ACC112 (cell line): ENCODE results near the gene RUNX3.

ENCODE experiments used
- H2AFZ ChIP-seq: fragments of 200-600 bp; sonication (generic); one replicate; pipeline ENCODE4 v1.6.0; 2017; ENCODE audit warnings: antibody characterized with exemption, low read length; ENCODE audit not compliant: unreplicated experiment
- H3K27ac ChIP-seq: fragments of 200-600 bp; sonication (generic); 2 replicates; pipeline ENCODE4 v1.5.1; 2014; ENCODE audit warnings: low read depth, mild to moderate bottlenecking, antibody characterized with exemption, low read length, moderate library complexity
- H3K27me3 ChIP-seq: fragments of 200-600 bp; sonication (generic); 2 replicates; pipeline ENCODE4 v1.6.1; 2014; ENCODE audit warnings: mild to moderate bottlenecking, antibody characterized with exemption, low read length, moderate library complexity, mixed read lengths; ENCODE audit not compliant: insufficient read depth
- H3K36me3 ChIP-seq: fragments of 200-600 bp; sonication (generic); 2 replicates; pipeline ENCODE4 v1.6.1; 2016; ENCODE audit warnings: mild to moderate bottlenecking, antibody characterized with exemption, low read length, moderate library complexity, mixed read lengths; ENCODE audit not compliant: insufficient read depth
- H3K4me1 ChIP-seq: fragments of 200-600 bp; sonication (generic); one replicate; pipeline ENCODE4 v1.6.1; 2016; ENCODE audit warnings: low read length, mixed read lengths; ENCODE audit not compliant: insufficient read depth, unreplicated experiment, control insufficient read depth
- H3K4me3 ChIP-seq: fragments of 200-600 bp; sonication (generic); 2 replicates; pipeline ENCODE4 v1.5.1; 2014; ENCODE audit warnings: mild to moderate bottlenecking, low read depth, low read length
- H3K79me2 ChIP-seq: fragments of 200-600 bp; sonication (generic); one replicate; pipeline ENCODE4 v1.6.0; 2016; ENCODE audit warnings: low read length; ENCODE audit not compliant: control insufficient read depth, unreplicated experiment, insufficient read depth

Gene RUNX3

DNA sequence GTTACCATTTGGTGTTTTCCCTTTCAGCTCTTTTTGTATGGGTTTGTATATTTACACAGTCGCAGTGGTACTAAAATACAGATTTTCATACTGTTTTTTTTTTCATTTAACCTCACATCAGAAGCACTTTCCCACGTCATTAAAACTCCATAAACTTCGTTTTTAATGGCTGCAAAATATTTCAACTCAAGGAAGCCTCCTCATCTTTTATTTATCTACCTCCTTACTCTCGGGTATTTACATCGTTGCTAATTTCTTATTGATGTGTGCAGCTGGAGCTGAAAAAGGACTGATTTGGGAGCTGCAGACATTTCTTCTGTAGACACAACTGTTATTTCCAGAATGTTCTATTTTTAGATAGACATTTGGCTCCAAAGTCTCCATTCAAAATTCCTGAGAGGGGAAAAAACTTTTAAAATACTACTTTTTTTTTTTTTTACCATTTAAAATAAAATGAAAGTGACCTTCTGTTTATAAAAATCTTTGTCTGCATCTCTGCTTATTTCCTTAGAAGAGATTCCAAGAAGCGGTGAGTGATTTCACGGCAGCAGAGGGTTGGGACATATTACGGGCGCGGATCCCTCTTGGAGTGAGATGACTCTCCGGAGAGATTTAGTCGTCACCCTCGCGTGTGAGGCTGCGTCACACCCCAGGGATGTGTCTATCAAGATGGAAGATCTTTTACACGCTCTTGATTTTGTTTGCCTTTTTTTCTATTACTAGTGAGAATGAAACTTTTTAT lies 10.1 kb downstream of the RUNX3 start:
- H3K4me3 ChIP-seq = peak overlapping the region; percentile 59
- no peaks in the 10 kb centered on the region for H3K36me3 ChIP-seq
- no peak overlapping the region for H3K27ac ChIP-seq
- no peaks in the 10 kb centered on the region for H3K4me1 ChIP-seq
- H3K79me2 ChIP-seq = no peaks in the 10 kb centered on the region
- peak overlapping the region; percentile 59 for H2AFZ ChIP-seq
- peaks cover 7% of the 10 kb centered on the region for H3K27me3 ChIP-seq

DNA sequence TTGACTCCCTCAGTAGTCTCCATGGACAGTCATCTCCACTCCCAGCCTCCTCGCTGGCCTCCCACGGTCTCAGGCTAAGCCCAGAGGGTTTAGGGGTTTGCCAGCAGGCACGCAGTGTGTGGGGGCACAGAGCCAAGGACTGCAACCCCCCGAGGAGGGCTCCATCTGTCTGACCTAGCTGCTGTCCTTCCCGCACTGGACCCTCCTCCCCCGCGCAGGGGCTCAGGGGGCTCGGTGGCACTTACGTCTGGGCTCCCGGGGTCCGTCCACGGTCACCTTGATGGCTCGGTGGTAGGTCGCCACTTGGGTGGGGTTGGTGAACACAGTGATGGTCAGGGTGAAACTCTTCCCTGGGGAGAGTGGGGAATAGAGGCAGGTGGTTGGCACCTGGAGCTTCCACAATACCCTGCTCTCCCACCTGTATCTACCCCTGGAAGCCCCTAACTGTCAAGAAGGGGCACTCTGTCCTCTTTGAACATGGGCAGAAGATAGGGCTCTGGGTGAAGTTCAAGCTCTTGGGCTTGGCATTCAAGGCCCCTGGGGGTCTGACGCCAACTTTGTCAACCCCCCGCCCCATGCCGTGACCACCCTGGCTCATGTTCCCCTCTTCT lies 11.0 kb downstream of the RUNX3 start:
- H3K4me1 ChIP-seq = peaks cover 4% of the 10 kb centered on the region
- H3K4me3 ChIP-seq = no peak overlapping the region
- H3K79me2 ChIP-seq = no peaks in the 10 kb centered on the region
- H3K36me3 ChIP-seq = no peaks in the 10 kb centered on the region
- no peak overlapping the region for H3K27ac ChIP-seq
- no peak overlapping the region for H2AFZ ChIP-seq
- H3K27me3 ChIP-seq = no peaks in the 10 kb centered on the region

DNA sequence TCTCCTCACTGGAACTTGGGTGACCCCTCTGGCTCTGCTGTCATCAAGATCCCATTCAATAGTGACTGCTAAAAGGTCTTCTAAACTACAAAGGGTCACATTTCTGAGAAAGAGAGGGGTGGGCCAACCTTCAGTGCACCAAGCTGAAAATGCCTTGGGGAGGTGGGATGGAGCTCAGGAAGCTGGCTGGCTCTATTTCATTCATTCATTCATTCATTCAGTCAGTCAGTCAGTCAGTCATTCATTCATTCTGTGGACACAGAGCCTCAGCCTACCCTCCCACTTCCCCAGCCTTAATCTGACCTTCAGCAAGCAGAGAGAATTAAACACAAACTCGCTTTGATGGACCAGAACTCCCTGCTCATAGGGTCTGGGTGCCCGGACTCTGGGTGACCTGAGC lies 11.7 kb downstream of the RUNX3 start:
- no peak overlapping the region for H3K4me3 ChIP-seq
- no peak overlapping the region for H3K27ac ChIP-seq
- H3K4me1 ChIP-seq = peaks cover 4% of the 10 kb centered on the region

DNA sequence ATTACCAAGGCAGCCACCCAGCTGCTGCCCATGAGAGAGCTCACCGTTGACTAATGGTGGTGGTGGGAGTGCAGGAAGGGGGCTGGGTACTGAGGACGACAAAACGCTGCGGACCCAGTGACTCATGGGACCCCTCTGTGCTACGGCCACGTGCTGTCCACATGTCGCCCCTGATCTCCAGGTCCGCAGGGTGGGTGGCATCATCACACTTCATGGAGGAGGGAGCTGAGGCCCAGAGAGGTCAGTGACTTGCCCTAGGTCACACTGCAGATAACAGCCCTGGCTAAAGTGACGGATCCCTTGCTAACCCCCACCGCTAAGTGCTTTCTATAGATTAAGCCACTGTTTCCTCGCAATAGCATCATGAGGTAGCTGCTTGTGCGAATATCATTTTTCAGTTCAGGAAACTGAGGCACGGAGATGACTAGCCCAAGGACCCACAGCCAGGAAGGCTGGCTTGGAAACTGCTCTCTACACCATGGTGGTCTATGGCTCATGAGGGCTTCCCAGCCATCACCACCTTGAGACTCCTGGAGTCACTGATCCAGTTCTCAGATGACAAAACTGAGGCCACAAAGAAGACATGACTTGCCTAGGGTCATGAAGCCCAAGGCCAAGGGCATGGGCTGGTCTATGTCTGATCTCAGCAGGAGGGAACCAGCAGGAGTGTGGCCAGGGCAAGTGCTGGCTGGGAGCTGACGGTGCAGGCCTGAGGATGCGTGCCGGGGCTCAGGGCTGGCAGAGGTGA lies 12.6 kb downstream of the RUNX3 start:
- H3K27me3 ChIP-seq = no peaks in the 10 kb centered on the region
- H3K36me3 ChIP-seq = no peaks in the 10 kb centered on the region
- H3K4me1 ChIP-seq = peaks cover 4% of the 10 kb centered on the region
- H3K27ac ChIP-seq = no peak overlapping the region
- H3K79me2 ChIP-seq = no peaks in the 10 kb centered on the region
- H3K4me3 ChIP-seq = no peak overlapping the region
- H2AFZ ChIP-seq = no peak overlapping the region

More for the DNA sequence above, 11.7 kb downstream of the RUNX3 start:
- no peaks in the 10 kb centered on the region for H3K79me2 ChIP-seq
- H3K36me3 ChIP-seq = no peaks in the 10 kb centered on the region
- no peak overlapping the region for H2AFZ ChIP-seq
- no peaks in the 10 kb centered on the region for H3K27me3 ChIP-seq

DNA sequence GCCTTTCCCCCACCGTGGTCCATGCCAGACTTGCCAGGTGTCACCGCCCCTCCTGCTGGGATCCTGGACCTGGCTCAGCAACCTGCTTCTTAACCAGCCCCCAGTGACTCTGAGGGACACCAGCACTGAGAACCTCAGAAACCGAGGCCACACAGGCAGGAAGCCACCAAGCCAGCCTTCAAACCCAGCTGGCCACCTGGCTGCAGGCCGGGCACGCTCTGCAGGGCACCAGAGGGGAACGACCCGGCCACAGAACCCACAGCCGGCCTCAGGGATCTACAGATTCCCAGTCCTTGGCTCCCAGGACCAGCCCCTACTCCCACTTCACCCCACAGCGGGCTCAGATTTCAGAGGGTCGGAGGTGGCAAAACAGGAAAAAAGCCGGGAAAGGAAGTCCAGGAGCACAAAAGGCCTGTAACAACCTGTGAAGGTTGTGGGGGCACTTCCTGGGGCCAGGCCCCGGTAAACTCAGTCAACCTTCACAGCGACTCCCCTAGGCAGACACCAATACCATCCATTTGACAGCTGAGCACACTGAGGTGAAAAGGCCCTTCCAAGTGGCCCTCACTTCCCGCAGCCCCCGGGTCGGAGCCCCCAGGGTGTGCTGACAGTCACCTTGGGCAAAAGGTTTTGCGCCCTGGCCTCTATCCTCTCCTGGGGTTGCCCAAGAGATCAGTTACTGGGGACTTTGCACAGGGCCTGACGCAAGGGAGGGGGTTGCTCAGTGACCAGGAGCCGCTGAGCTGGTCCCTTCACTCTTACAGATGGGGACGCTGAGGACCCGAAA lies 14.1 kb downstream of the RUNX3 start:
- Histone ChIP-seq H3K27ac (no peak overlapping the region), H2AFZ (no peak overlapping the region), H3K4me1 (peaks cover 4% of the 10 kb centered on the region), H3K27me3 (no peaks in the 10 kb centered on the region), H3K36me3 (no peaks in the 10 kb centered on the region), H3K79me2 (no peaks in the 10 kb centered on the region), H3K4me3 (no peak overlapping the region)

DNA sequence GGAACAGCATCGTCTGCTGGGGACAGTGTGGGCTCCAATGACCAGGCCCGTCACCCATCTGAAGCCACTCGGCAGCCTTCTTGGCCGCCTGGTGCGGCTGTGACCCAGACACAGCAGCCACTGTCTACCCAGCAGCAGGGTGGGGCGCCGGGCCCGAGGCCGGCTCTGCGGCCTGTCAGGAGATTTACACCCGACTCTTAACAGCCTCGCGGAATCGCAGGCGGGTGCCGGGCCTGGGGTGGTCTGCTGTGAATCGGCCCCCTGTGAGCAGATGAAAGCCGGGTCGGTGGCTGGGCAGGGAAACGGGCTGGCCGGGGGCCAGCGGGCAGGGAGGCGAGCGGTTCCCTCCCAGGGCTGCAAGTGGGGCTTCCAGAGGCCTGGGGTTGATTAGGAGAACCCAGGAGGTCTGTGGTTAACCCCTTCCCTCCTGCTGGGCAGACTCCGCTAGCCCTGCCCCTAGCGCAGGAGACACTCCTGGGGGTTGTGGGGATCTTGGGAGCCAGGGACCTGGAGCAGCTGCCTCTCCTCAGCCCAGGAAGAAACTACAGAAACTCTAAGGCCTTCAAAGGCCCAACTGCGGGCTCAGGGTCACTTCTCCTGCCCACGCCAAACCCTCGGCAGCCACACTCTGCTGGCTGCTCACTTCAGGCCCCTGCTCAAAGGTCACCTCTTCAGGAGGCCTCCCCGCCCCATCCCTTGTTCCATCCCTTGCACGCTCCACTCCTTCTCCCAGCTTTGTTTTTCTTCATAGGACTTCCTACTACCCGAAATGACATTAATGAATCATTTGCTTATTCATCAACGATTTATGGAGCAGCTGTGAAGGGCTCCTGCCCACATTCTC lies 15.6 kb downstream of the RUNX3 start:
- no peaks in the 10 kb centered on the region for H3K79me2 ChIP-seq
- no peak overlapping the region for H3K27ac ChIP-seq
- no peaks in the 10 kb centered on the region for H3K27me3 ChIP-seq
- H3K36me3 ChIP-seq = no peaks in the 10 kb centered on the region
- peak overlapping the region; percentile 24 for H2AFZ ChIP-seq
- H3K4me3 ChIP-seq = no peak overlapping the region
- peaks cover 4% of the 10 kb centered on the region for H3K4me1 ChIP-seq

DNA sequence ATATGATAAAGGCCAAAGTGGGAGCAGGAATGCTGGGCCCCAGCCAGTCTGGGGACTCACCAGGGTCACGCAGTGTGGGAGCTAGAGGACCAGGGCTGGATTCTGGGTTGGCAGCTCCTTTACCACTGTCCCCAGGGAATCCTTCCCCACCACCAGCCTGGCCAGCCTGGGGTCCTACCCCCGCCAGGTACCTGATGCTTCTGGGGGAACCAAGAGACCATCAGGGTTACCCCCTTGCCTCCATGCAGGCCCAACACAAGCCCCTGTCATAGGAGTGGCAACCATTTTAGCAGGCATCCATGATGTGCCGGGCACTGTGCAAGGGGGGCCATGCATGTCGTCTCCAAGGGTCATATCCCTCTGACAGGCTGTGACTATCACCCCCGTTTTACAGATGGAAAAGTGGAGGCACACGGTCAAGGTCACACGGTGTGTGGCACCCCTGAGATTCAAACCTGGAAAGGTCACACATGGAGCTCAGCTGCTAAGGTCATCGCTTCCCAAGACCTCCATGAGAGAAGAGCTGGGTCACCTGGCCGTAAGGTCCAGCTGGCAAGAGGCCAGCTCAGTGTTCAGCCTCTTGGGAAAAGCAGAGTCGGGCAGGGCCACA lies 16.4 kb downstream of the RUNX3 start:
- no peaks in the 10 kb centered on the region for H3K27me3 ChIP-seq
- no peaks in the 10 kb centered on the region for H3K79me2 ChIP-seq
- H3K36me3 ChIP-seq = no peaks in the 10 kb centered on the region
- no peak overlapping the region for H3K27ac ChIP-seq
- peaks cover 4% of the 10 kb centered on the region for H3K4me1 ChIP-seq
- H3K4me3 ChIP-seq = no peak overlapping the region
- no peak overlapping the region for H2AFZ ChIP-seq

DNA sequence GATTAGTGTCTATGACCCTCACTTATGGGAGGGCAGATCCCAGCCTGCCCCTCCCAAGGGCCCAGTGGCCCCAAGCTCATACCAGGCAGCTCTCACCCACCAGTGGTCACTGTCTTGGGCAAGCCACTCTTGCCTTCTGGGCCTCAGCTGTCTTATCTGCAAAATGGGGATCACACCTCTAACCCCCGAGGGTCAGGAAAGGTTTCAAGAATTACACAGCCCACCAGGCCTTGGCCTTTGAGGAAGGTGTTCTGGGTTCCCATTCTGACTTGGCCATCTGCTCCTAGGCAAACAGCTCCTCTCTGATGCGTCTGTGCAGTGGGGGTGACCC lies 16.8 kb downstream of the RUNX3 start:
- Histone ChIP-seq H3K4me1 (peaks cover 4% of the 10 kb centered on the region), H3K79me2 (no peaks in the 10 kb centered on the region), H3K36me3 (no peaks in the 10 kb centered on the region), H3K4me3 (no peak overlapping the region), H3K27ac (no peak overlapping the region), H2AFZ (no peak overlapping the region), H3K27me3 (no peaks in the 10 kb centered on the region)

DNA sequence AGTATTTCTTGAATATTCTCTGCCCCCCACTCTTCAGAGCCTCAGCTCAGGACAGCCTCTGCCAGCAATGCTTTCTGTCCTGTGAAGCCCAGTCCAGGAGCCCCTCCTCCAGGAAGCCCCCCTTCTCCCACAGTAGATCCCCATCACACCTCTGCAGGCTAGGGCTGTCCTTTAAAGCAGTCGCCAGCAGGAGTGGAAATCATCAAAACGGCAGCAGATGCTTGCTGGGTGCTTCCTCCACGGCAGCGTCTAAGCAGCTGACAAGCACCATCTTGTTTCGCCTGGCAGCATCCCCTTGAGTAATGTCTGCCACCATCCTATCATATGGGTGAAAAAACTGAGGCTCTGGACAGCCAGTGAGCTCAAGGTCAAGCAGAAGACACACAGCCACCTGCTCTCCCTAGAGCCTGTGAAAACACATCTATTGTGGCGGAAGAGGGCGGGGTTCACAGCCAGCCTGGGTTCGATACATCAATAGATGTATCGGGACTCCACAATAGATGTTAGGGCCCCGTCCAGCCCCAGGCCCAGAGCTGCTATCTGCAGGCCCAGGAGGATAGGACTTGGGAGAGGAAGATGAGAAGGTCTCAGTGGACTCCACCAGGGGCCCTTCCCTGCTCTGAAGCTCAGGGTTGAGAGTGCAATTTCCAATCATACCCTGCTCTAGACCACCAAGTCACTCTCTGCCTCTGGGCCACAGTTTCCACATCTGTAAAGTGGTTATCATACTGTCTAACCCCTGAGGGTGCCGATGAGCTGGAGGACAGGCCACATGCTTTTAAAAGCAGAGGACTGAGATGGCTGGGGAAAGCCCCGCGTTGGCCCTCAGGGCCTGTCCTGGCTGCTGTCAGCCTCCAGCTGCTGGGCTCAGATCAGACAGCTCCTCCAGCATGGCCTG lies 17.5 kb downstream of the RUNX3 start:
- no peaks in the 10 kb centered on the region for H3K27me3 ChIP-seq
- H2AFZ ChIP-seq = no peak overlapping the region
- no peak overlapping the region for H3K27ac ChIP-seq
- no peak overlapping the region for H3K4me3 ChIP-seq
- H3K4me1 ChIP-seq = peaks cover 4% of the 10 kb centered on the region
- no peaks in the 10 kb centered on the region for H3K79me2 ChIP-seq
- H3K36me3 ChIP-seq = no peaks in the 10 kb centered on the region
